HEK293 (cell line): ENCODE measurements around the gene KIRREL3.

ENCODE experiments used
- CTCF ChIA-PET: fragments of 350-600 bp; formaldehyde crosslinking; extraction: SDS; loops from one replicate; lab custom pipeline; 2021; ENCODE audit warnings: antibody characterized with exemption; lab: Yijun Ruan, JAX
- POLR2A ChIA-PET: fragments of 300-600 bp; formaldehyde crosslinking; extraction: SDS; loops from one replicate; lab custom pipeline; 2020; ENCODE audit warnings: antibody characterized with exemption, inconsistent platforms; lab: Yijun Ruan, JAX
- H3K27ac ChIP-seq: fragments of 200-500 bp; sonication (Bioruptor generic); 2 replicates; pipeline ENCODE4 v1.5.1; 2014; ENCODE audit warnings: low read depth, low read length, control low read depth, inconsistent platforms; ENCODE audit errors: extremely low read depth
- H3K36me3 ChIP-seq, 2 experiments: fragments of 200-500 bp in 1 of 2; sonication (Bioruptor generic) in 1 of 2; 1 replicate in 1 of 2; 2 replicates in 1 of 2; pipeline ENCODE4 v1.5.1; 2014 to 2017; ENCODE audit warnings: inconsistent platforms in 2 of 2, low read length in 2 of 2; ENCODE audit not compliant: control insufficient read depth in 2 of 2, insufficient read depth in 1 of 2
- H3K4me1 ChIP-seq: fragments of 200-500 bp; sonication (Bioruptor generic); 2 replicates; pipeline ENCODE4 v1.5.1; 2014; ENCODE audit warnings: mild to moderate bottlenecking, low read length, inconsistent platforms; ENCODE audit not compliant: control insufficient read depth, insufficient read depth
- H3K4me3 ChIP-seq: 2 replicates; pipeline ENCODE4 v1.5.1; 2011; ENCODE audit warnings: low read depth, mild to moderate bottlenecking, control low read depth, low read length, moderate library complexity
- H3K9me3 ChIP-seq: fragments of 200-500 bp; sonication (Bioruptor generic); 2 replicates; pipeline ENCODE4 v1.5.1; 2014; ENCODE audit warnings: low read depth, low read length, inconsistent platforms; ENCODE audit not compliant: control insufficient read depth, insufficient read depth
- BCL11B ChIP-seq: fragments of 450-650 bp; formaldehyde crosslinking; IDR thresholded peaks from 2 replicates; pipeline ENCODE4 v1.5.1; 2016; ENCODE audit warnings: low read depth, missing biosample characterization, missing genetic modification characterization
- BCL6B ChIP-seq: fragments of 450-650 bp; formaldehyde crosslinking; IDR thresholded peaks from 2 replicates; pipeline ENCODE4 v1.5.1; 2017; ENCODE audit warnings: missing biosample characterization, missing genetic modification characterization
- ELK4 ChIP-seq: IDR thresholded peaks from 2 replicates; pipeline ENCODE4 v1.6.1; 2011; ENCODE audit warnings: mild to moderate bottlenecking, low read depth, low read length, borderline replicate concordance
- HOXC10 ChIP-seq: sonication (generic); formaldehyde crosslinking; IDR thresholded peaks from 2 replicates; pipeline ENCODE4 v1.8.1; 2023; ENCODE audit warnings: mild to moderate bottlenecking, missing genetic modification reagents
- INSM2 ChIP-seq: fragments of 450-650 bp; formaldehyde crosslinking; IDR thresholded peaks from 2 replicates; pipeline ENCODE4 v1.5.1; 2016; ENCODE audit warnings: missing biosample characterization, missing genetic modification characterization
- PATZ1 ChIP-seq: fragments of 450-650 bp; formaldehyde crosslinking; IDR thresholded peaks from 2 replicates; pipeline ENCODE4 v1.5.1; 2016; ENCODE audit warnings: missing biosample characterization, missing genetic modification characterization
- PBX3 ChIP-seq: sonication (generic); formaldehyde crosslinking; IDR thresholded peaks from 2 replicates; pipeline ENCODE4 v1.8.1; 2022; ENCODE audit warnings: mild to moderate bottlenecking, moderate library complexity, missing genetic modification reagents
- PRDM4 ChIP-seq: fragments of 450-650 bp; formaldehyde crosslinking; IDR thresholded peaks from 2 replicates; pipeline ENCODE4 v1.5.1; 2017; ENCODE audit warnings: missing biosample characterization, missing genetic modification characterization
- REST ChIP-seq: fragments of 450-650 bp; formaldehyde crosslinking; IDR thresholded peaks from 2 replicates; pipeline ENCODE4 v1.5.1; 2016; ENCODE audit warnings: missing biosample characterization, missing genetic modification characterization
- SP7 ChIP-seq: fragments of 450-650 bp; formaldehyde crosslinking; IDR thresholded peaks from 2 replicates; pipeline ENCODE4 v1.5.1; 2016; ENCODE audit warnings: missing biosample characterization, missing genetic modification characterization
- ZBTB49 ChIP-seq: fragments of 450-650 bp; formaldehyde crosslinking; IDR thresholded peaks from 2 replicates; pipeline ENCODE4 v1.5.1; 2016; ENCODE audit warnings: missing biosample characterization, missing genetic modification characterization, low read depth
- ZNF114 ChIP-seq: fragments of 450-650 bp; formaldehyde crosslinking; IDR thresholded peaks from 2 replicates; pipeline ENCODE4 v1.5.0; 2017; ENCODE audit warnings: missing biosample characterization, missing genetic modification characterization
- ZNF157 ChIP-seq: fragments of 450-650 bp; formaldehyde crosslinking; IDR thresholded peaks from 2 replicates; pipeline ENCODE4 v1.5.1; 2016; ENCODE audit warnings: missing biosample characterization, missing genetic modification characterization
- ZNF221 ChIP-seq: fragments of 450-650 bp; formaldehyde crosslinking; IDR thresholded peaks from 2 replicates; pipeline ENCODE4 v1.5.1; 2017; ENCODE audit warnings: missing biosample characterization, missing genetic modification characterization, borderline replicate concordance
- ZNF248 ChIP-seq: fragments of 450-650 bp; formaldehyde crosslinking; IDR thresholded peaks from 2 replicates; pipeline ENCODE4 v1.5.1; 2017; ENCODE audit warnings: missing biosample characterization, missing genetic modification characterization
- ZNF292 ChIP-seq: fragments of 450-650 bp; formaldehyde crosslinking; IDR thresholded peaks from 2 replicates; pipeline ENCODE4 v1.5.1; 2016; ENCODE audit warnings: low read depth, missing biosample characterization, missing genetic modification characterization, borderline replicate concordance
- ZNF311 ChIP-seq: fragments of 450-650 bp; formaldehyde crosslinking; IDR thresholded peaks from 2 replicates; pipeline ENCODE4 v1.5.1; 2017; ENCODE audit warnings: missing biosample characterization, missing genetic modification characterization, borderline replicate concordance
- ZNF391 ChIP-seq: fragments of 450-650 bp; formaldehyde crosslinking; IDR thresholded peaks from 2 replicates; pipeline ENCODE4 v1.5.1; 2016; ENCODE audit warnings: low read depth, missing biosample characterization, missing genetic modification characterization, borderline replicate concordance
- ZNF558 ChIP-seq: fragments of 450-650 bp; formaldehyde crosslinking; IDR thresholded peaks from 2 replicates; pipeline ENCODE4 v1.5.1; 2016; ENCODE audit warnings: missing biosample characterization, missing genetic modification characterization
- ZNF623 ChIP-seq: fragments of 450-650 bp; formaldehyde crosslinking; IDR thresholded peaks from 2 replicates; pipeline ENCODE4 v1.5.1; 2016; ENCODE audit warnings: missing biosample characterization, missing genetic modification characterization
- ZNF654 ChIP-seq: fragments of 450-650 bp; formaldehyde crosslinking; IDR thresholded peaks from 2 replicates; pipeline ENCODE4 v1.5.1; 2016; ENCODE audit warnings: low read depth, missing biosample characterization, missing genetic modification characterization

The KIRREL3 gene

GRCh38 chr11:126898802-126899201 lies 101.8 kb downstream of the KIRREL3 start (continued):
- TF ChIP-seq ZBTB49, result no peak
- TF ChIP-seq ZNF292, result no peak
- no peak for TF ChIP-seq BCL6B (tag by site-specific recombination)
- TF ChIP-seq ELK4, result no peak

GRCh38 chr11:126897430-126897829 lies 103.1 kb downstream of the KIRREL3 start:
- Histone ChIP-seq H3K9me3 (no peaks in the 10 kb centered on the region), H3K4me1 (no peaks in the 10 kb centered on the region), H3K4me3 (no peak overlapping the region), H3K27ac (no peak overlapping the region), H3K36me3 (no peaks in the 10 kb centered on the region)
- CTCF ChIA-PET, result no interaction called here
- POLR2A ChIA-PET, result no interaction called here
- TF ChIP-seq BCL11B (tag by site-specific recombination), result no peak
- no peak for TF ChIP-seq ZNF623
- no peak for TF ChIP-seq PBX3 (CRISPR knock-in tag)
- TF ChIP-seq SP7, result no peak
- TF ChIP-seq REST (tag by site-specific recombination), result no peak
- no peak for TF ChIP-seq ZNF391 (tag by site-specific recombination)
- no peak for TF ChIP-seq HOXC10
- TF ChIP-seq ZNF558 (tag by site-specific recombination), result no peak
- TF ChIP-seq ZNF654 (tag by site-specific recombination), result no peak
- TF ChIP-seq ZNF248 (tag by site-specific recombination), result no peak
- TF ChIP-seq PATZ1 (tag by site-specific recombination), result no peak
- no peak for TF ChIP-seq ZNF157 (tag by site-specific recombination)
- TF ChIP-seq ZNF114 (tag by site-specific recombination), result no peak
- TF ChIP-seq ZNF311 (tag by site-specific recombination), result no peak
- no peak for TF ChIP-seq PRDM4 (tag by site-specific recombination)
- no peak for TF ChIP-seq INSM2 (tag by site-specific recombination)
- TF ChIP-seq ZNF221, result no peak
